Panc1 (cell line): ENCODE measurements around the gene NUTM2E.
"Not testable (repeated sequence)": the region's sequence is repeated elsewhere in the genome, so short reads cannot be mapped to it uniquely, and the experiment has no call there.

ENCODE experiments used
- CTCF ChIP-seq: fragments of 450-650 bp; IDR thresholded peaks from 2 replicates; pipeline ENCODE4 v1.5.1; 2017; ENCODE audit warnings: mild to moderate bottlenecking
- POLR2AphosphoS5 ChIP-seq: IDR thresholded peaks from 2 replicates; pipeline ENCODE4 v1.6.1; 2012; ENCODE audit warnings: mild to moderate bottlenecking, low read depth, low read length, moderate library complexity
- REST ChIP-seq, 2 experiments: IDR thresholded peaks; 2 replicates each; pipeline ENCODE4 v1.6.1; 2011 to 2012; ENCODE audit warnings: low read depth in 2 of 2, control low read depth in 1 of 2, low read length in 1 of 2, mild to moderate bottlenecking in 1 of 2, moderate library complexity in 1 of 2; ENCODE audit not compliant: insufficient read depth in 1 of 2
- SIN3A ChIP-seq: IDR thresholded peaks from 2 replicates; pipeline ENCODE4 v1.6.1; 2012; ENCODE audit warnings: low read depth, mild to moderate bottlenecking, low read length, moderate library complexity, borderline replicate concordance; ENCODE audit not compliant: insufficient read depth

- TF ChIP-seq CTCF; POLR2AphosphoS5; SIN3A; REST (IDR thresholded peaks at IDR 0.05; ENCODE audit: insufficient read depth in 1 of 2, low read depth in 2 of 2, low read length in 1 of 2): not testable (repeated sequence)
These were observed 41.5 kb downstream of the NUTM2E start for GRCh38 chr10:79868023-79868422.
